ENCODE data around the gene GCSH.

- TF ChIP-seq CTCF (IDR thresholded peaks at IDR 0.05; ENCODE audit: low read depth, low read length, missing input control) (no peak), GABPA (IDR thresholded peaks at IDR 0.05 in 1 of 2, conservative IDR thresholded peaks at IDR 0.05 in 1 of 2) (no peak), YY1 (IDR thresholded peaks at IDR 0.05) (no peak), SP1 (IDR thresholded peaks at IDR 0.05) (no peak), NR2F2 (IDR thresholded peaks at IDR 0.05) (no peak), FOXA1 (IDR thresholded peaks at IDR 0.05) (no peak), JUND (IDR thresholded peaks at IDR 0.05) (no peak), HNF4A (conservative IDR thresholded peaks at IDR 0.05) (no peak), TAF1 (conservative IDR thresholded peaks at IDR 0.05) (no peak), MAX (IDR thresholded peaks at IDR 0.05) (no peak)
These were observed 47.8 kb upstream of the GCSH start for GRCh38 chr16:81143921-81144471.
